OCI-LY3 (cell line): Measurements from ENCODE around the gene ITGB1.

Experiments used
- EZH2phosphoT487 ChIP-seq: fragments of 200-600 bp; shearing (Covaris generic); IDR thresholded peaks from 2 replicates; pipeline ENCODE4 v1.6.1; 2018; ENCODE audit warnings: antibody characterized with exemption, mixed run types, low read depth
- TF ChIP-seq, protein P1 (sequence below): fragments of 200-600, 300-600 bp; sonication (generic); IDR thresholded peaks from 2 replicates; pipeline ENCODE4 v1.5.1; 2014; ENCODE audit warnings: antibody characterized with exemption, low read length, low read depth

DNA sequence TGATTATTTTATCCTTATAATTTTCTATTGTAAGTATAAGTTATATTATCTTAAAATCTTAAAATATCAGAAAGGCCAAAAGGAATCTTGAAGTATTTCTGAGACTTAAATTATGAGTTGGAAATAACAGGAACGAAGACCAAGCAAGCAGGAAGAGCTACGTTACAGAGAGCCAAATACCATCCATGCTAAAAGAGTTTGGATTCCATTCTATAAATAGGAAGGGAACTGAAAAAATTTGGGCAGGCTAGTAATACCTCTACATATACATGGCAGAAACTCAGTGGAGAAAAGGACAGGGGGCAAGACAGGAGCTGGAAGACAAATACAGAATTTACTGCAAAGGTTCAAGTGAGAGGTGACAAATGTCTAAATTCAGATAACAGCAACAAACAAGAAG is 16.7 kb downstream of the ITGB1 start:
- TF ChIP-seq, protein P1, sequence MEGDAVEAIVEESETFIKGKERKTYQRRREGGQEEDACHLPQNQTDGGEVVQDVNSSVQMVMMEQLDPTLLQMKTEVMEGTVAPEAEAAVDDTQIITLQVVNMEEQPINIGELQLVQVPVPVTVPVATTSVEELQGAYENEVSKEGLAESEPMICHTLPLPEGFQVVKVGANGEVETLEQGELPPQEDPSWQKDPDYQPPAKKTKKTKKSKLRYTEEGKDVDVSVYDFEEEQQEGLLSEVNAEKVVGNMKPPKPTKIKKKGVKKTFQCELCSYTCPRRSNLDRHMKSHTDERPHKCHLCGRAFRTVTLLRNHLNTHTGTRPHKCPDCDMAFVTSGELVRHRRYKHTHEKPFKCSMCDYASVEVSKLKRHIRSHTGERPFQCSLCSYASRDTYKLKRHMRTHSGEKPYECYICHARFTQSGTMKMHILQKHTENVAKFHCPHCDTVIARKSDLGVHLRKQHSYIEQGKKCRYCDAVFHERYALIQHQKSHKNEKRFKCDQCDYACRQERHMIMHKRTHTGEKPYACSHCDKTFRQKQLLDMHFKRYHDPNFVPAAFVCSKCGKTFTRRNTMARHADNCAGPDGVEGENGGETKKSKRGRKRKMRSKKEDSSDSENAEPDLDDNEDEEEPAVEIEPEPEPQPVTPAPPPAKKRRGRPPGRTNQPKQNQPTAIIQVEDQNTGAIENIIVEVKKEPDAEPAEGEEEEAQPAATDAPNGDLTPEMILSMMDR = no peak
- no peak for TF ChIP-seq EZH2phosphoT487
